Astrocyte (in vitro differentiated cells and primary cell): ENCODE results near the gene PAIP2B.

ENCODE experiments used
- EZH2 ChIP-seq: IDR thresholded peaks from 2 replicates; pipeline ENCODE4 v1.6.1; 2012; ENCODE audit warnings: mild to moderate bottlenecking, low read length, inconsistent platforms; ENCODE audit not compliant: insufficient read depth
- TF ChIP-seq, protein P1 (sequence below): IDR thresholded peaks from 2 replicates; pipeline ENCODE4 v1.5.1; 2011; ENCODE audit warnings: low read depth, mild to moderate bottlenecking, inconsistent platforms, low read length, moderate library complexity; ENCODE audit not compliant: insufficient read depth

DNA sequence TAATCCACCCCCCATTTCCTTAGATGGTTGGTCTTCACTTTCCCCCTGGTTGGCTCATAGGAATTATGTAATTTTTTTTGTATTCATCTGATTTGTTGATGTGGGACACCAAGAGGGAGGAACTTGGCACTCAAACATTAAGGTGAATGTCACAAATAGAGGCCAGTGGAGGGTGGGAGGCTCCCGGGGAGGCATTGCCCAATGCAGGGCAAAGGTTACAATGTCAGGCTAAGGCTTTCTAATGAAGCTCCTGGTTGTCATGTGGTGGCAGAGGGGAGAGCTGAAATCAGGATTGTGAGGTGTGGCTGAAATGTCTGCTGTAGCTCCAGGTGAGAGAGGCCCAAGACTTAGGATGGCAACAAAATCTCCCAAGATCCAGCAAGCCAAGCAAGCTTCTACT, 53.8 kb downstream of the PAIP2B start:
- TF ChIP-seq, protein P1, sequence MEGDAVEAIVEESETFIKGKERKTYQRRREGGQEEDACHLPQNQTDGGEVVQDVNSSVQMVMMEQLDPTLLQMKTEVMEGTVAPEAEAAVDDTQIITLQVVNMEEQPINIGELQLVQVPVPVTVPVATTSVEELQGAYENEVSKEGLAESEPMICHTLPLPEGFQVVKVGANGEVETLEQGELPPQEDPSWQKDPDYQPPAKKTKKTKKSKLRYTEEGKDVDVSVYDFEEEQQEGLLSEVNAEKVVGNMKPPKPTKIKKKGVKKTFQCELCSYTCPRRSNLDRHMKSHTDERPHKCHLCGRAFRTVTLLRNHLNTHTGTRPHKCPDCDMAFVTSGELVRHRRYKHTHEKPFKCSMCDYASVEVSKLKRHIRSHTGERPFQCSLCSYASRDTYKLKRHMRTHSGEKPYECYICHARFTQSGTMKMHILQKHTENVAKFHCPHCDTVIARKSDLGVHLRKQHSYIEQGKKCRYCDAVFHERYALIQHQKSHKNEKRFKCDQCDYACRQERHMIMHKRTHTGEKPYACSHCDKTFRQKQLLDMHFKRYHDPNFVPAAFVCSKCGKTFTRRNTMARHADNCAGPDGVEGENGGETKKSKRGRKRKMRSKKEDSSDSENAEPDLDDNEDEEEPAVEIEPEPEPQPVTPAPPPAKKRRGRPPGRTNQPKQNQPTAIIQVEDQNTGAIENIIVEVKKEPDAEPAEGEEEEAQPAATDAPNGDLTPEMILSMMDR, result no peak
- no peak for TF ChIP-seq EZH2
